Stimulated activated naive CD8-positive, alpha-beta T cell treated with anti-CD3 and anti-CD28 coated beads, Interleukin-15, Interleukin-2, amounts not matched to agents 100 ng/mL and 50 ng/mL, for 24 hours (primary cell): Measurements from ENCODE around the gene ARHGEF7.
A peak's percentile ranks its signal among the peaks of the same experiment; 100 is the strongest.

ENCODE experiments used
- H3K27ac Mint-ChIP-seq: one replicate; pipeline ENCODE4 v1.8.0; 2021; ENCODE audit warnings: mild to moderate bottlenecking, mixed read lengths
- H3K27me3 Mint-ChIP-seq: one replicate; pipeline ENCODE4 v1.8.0; 2021; ENCODE audit warnings: mixed read lengths
- H3K36me3 Mint-ChIP-seq: one replicate; pipeline ENCODE4 v1.8.0; 2021; ENCODE audit warnings: low read depth, mixed read lengths
- H3K4me1 Mint-ChIP-seq: one replicate; pipeline ENCODE4 v1.8.0; 2021; ENCODE audit warnings: low read depth, mixed read lengths
- H3K4me3 Mint-ChIP-seq: one replicate; pipeline ENCODE4 v1.8.0; 2021; ENCODE audit warnings: mild to moderate bottlenecking, mixed read lengths
- H3K9me3 Mint-ChIP-seq: one replicate; pipeline ENCODE4 v1.8.0; 2021; ENCODE audit warnings: mixed read lengths

Gene ARHGEF7

GRCh38 chr13:111165241-111166010 is 50.3 kb downstream of the ARHGEF7 start:
- Mint-ChIP-seq H3K9me3 (no peaks in the 10 kb centered on the region), H3K4me1 (peaks cover 68% of the 10 kb centered on the region), H3K27me3 (no peaks in the 10 kb centered on the region), H3K27ac (no peak overlapping the region), H3K36me3 (peaks cover 75% of the 10 kb centered on the region), H3K4me3 (no peak overlapping the region)

GRCh38 chr13:111166882-111167675 is 52.0 kb downstream of the ARHGEF7 start:
- H3K27ac Mint-ChIP-seq = peak overlapping the region; percentile 19
- peaks cover 66% of the 10 kb centered on the region for H3K36me3 Mint-ChIP-seq
- no peak overlapping the region for H3K4me3 Mint-ChIP-seq
- no peaks in the 10 kb centered on the region for H3K27me3 Mint-ChIP-seq
- no peaks in the 10 kb centered on the region for H3K9me3 Mint-ChIP-seq
- peaks cover 69% of the 10 kb centered on the region for H3K4me1 Mint-ChIP-seq

- Mint-ChIP-seq H3K36me3 (peaks cover 56% of the 10 kb centered on the region), H3K27ac (no peak overlapping the region), H3K9me3 (no peaks in the 10 kb centered on the region), H3K27me3 (no peaks in the 10 kb centered on the region), H3K4me1 (peaks cover 65% of the 10 kb centered on the region), H3K4me3 (no peak overlapping the region)
These were observed 53.0 kb downstream of the ARHGEF7 start for GRCh38 chr13:111168107-111168506.

- no peaks in the 10 kb centered on the region for H3K9me3 Mint-ChIP-seq
- peaks cover 60% of the 10 kb centered on the region for H3K36me3 Mint-ChIP-seq
- no peaks in the 10 kb centered on the region for H3K27me3 Mint-ChIP-seq
- peaks cover 64% of the 10 kb centered on the region for H3K4me1 Mint-ChIP-seq
- no peak overlapping the region for H3K27ac Mint-ChIP-seq
- no peak overlapping the region for H3K4me3 Mint-ChIP-seq
These were observed 56.0 kb downstream of the ARHGEF7 start for GRCh38 chr13:111171112-111171511.

- no peak overlapping the region for H3K4me3 Mint-ChIP-seq
- no peak overlapping the region for H3K27ac Mint-ChIP-seq
- H3K27me3 Mint-ChIP-seq = no peaks in the 10 kb centered on the region
- peaks cover 60% of the 10 kb centered on the region for H3K36me3 Mint-ChIP-seq
- no peaks in the 10 kb centered on the region for H3K9me3 Mint-ChIP-seq
- H3K4me1 Mint-ChIP-seq = peaks cover 64% of the 10 kb centered on the region
These were observed 56.5 kb downstream of the ARHGEF7 start for GRCh38 chr13:111171629-111172028.

- no peak overlapping the region for H3K4me3 Mint-ChIP-seq
- no peaks in the 10 kb centered on the region for H3K9me3 Mint-ChIP-seq
- H3K36me3 Mint-ChIP-seq = peaks cover 58% of the 10 kb centered on the region
- H3K27ac Mint-ChIP-seq = peak overlapping the region; percentile 24
- H3K4me1 Mint-ChIP-seq = peaks cover 73% of the 10 kb centered on the region
- no peaks in the 10 kb centered on the region for H3K27me3 Mint-ChIP-seq
These were observed 59.4 kb downstream of the ARHGEF7 start for GRCh38 chr13:111174377-111175114.

- Mint-ChIP-seq H3K4me3 (no peak overlapping the region), H3K4me1 (peaks cover 75% of the 10 kb centered on the region), H3K27ac (peak overlapping the region; percentile 77), H3K27me3 (no peaks in the 10 kb centered on the region), H3K9me3 (no peaks in the 10 kb centered on the region), H3K36me3 (peaks cover 59% of the 10 kb centered on the region)
These were observed 60.3 kb downstream of the ARHGEF7 start for GRCh38 chr13:111175372-111175771.

- Mint-ChIP-seq H3K4me3 (no peak overlapping the region), H3K36me3 (peaks cover 56% of the 10 kb centered on the region), H3K4me1 (peaks cover 75% of the 10 kb centered on the region), H3K27me3 (no peaks in the 10 kb centered on the region), H3K9me3 (no peaks in the 10 kb centered on the region), H3K27ac (peak overlapping the region; percentile 77)
These were observed 60.8 kb downstream of the ARHGEF7 start for GRCh38 chr13:111175935-111176334.

- peaks cover 75% of the 10 kb centered on the region for H3K4me1 Mint-ChIP-seq
- H3K4me3 Mint-ChIP-seq = no peak overlapping the region
- peaks cover 57% of the 10 kb centered on the region for H3K36me3 Mint-ChIP-seq
- H3K9me3 Mint-ChIP-seq = no peaks in the 10 kb centered on the region
- no peaks in the 10 kb centered on the region for H3K27me3 Mint-ChIP-seq
- H3K27ac Mint-ChIP-seq = peak overlapping the region; percentile 76
These were observed 61.3 kb downstream of the ARHGEF7 start for GRCh38 chr13:111176421-111176820.

- H3K27ac Mint-ChIP-seq = peak overlapping the region; percentile 88
These were observed 62.1 kb downstream of the ARHGEF7 start for GRCh38 chr13:111177081-111177711.

GRCh38 chr13:111177921-111178320 is 62.8 kb downstream of the ARHGEF7 start:
- Mint-ChIP-seq H3K9me3 (no peaks in the 10 kb centered on the region), H3K27me3 (no peaks in the 10 kb centered on the region), H3K27ac (peak overlapping the region; percentile 88), H3K4me3 (no peak overlapping the region), H3K4me1 (peaks cover 83% of the 10 kb centered on the region), H3K36me3 (peaks cover 72% of the 10 kb centered on the region)

More at GRCh38 chr13:111177081-111177711, 62.1 kb downstream of the ARHGEF7 start:
- peak overlapping the region; percentile 44 for H3K4me3 Mint-ChIP-seq
- peaks cover 79% of the 10 kb centered on the region for H3K4me1 Mint-ChIP-seq
- no peaks in the 10 kb centered on the region for H3K27me3 Mint-ChIP-seq
- H3K36me3 Mint-ChIP-seq = peaks cover 65% of the 10 kb centered on the region
- H3K9me3 Mint-ChIP-seq = no peaks in the 10 kb centered on the region

GRCh38 chr13:111178402-111178801 is 63.3 kb downstream of the ARHGEF7 start:
- Mint-ChIP-seq H3K4me3 (no peak overlapping the region), H3K9me3 (no peaks in the 10 kb centered on the region), H3K27ac (no peak overlapping the region), H3K4me1 (peaks cover 84% of the 10 kb centered on the region), H3K27me3 (no peaks in the 10 kb centered on the region), H3K36me3 (peaks cover 77% of the 10 kb centered on the region)

- H3K4me1 Mint-ChIP-seq = peaks cover 98% of the 10 kb centered on the region
- no peak overlapping the region for H3K4me3 Mint-ChIP-seq
- no peaks in the 10 kb centered on the region for H3K9me3 Mint-ChIP-seq
- H3K36me3 Mint-ChIP-seq = peaks cover 76% of the 10 kb centered on the region
- H3K27me3 Mint-ChIP-seq = no peaks in the 10 kb centered on the region
- H3K27ac Mint-ChIP-seq = peak overlapping the region; percentile 53
These were observed 65.0 kb downstream of the ARHGEF7 start for GRCh38 chr13:111179908-111180760.

- H3K4me1 Mint-ChIP-seq = peaks cover 98% of the 10 kb centered on the region
- no peak overlapping the region for H3K4me3 Mint-ChIP-seq
- no peak overlapping the region for H3K27ac Mint-ChIP-seq
- H3K9me3 Mint-ChIP-seq = no peaks in the 10 kb centered on the region
- H3K27me3 Mint-ChIP-seq = no peaks in the 10 kb centered on the region
- peaks cover 61% of the 10 kb centered on the region for H3K36me3 Mint-ChIP-seq
These were observed 66.9 kb downstream of the ARHGEF7 start for GRCh38 chr13:111181977-111182376.
